H1 (cell line): ENCODE measurements around the gene HMMR. TPM values are rescaled to one million over a fixed set of nuclear protein-coding genes. Genes with fewer than 3 reads are reported as not detected.
A peak's percentile ranks its signal among the peaks of the same experiment; 100 is the strongest.

ENCODE experiments used
- BACH1 ChIP-seq: IDR thresholded peaks from 2 replicates; pipeline ENCODE4 v1.6.1; 2012; ENCODE audit warnings: low read length, improper control_type of control experiment
- CREB1 ChIP-seq: IDR thresholded peaks from 2 replicates; pipeline ENCODE4 v1.6.1; 2012; ENCODE audit warnings: inconsistent platforms
- FOSL1 ChIP-seq: IDR thresholded peaks from 2 replicates; pipeline ENCODE4 v1.6.1; 2011; ENCODE audit warnings: mild to moderate bottlenecking, low read depth, low read length, moderate library complexity; ENCODE audit not compliant: insufficient read depth
- HDAC6 ChIP-seq: IDR thresholded peaks from one replicate; pipeline ENCODE4 v1.7.1; 2012; ENCODE audit warnings: low read depth, mild to moderate bottlenecking, inconsistent platforms, low read length, moderate library complexity
- KDM1A ChIP-seq: fragments of 200-600, 300-600 bp; sonication (generic); IDR thresholded peaks from 2 replicates; pipeline ENCODE4 v1.7.1; 2016; ENCODE audit warnings: mild to moderate bottlenecking, low read length, borderline replicate concordance
- KDM5A ChIP-seq: fragments of 200-600 bp; IDR thresholded peaks from 2 replicates; pipeline ENCODE4 v1.7.1; 2012; ENCODE audit warnings: mild to moderate bottlenecking, low read length, inconsistent platforms, mixed read lengths
- MAFK ChIP-seq: IDR thresholded peaks from 2 replicates; pipeline ENCODE4 v1.6.1; 2012; ENCODE audit warnings: low read depth, mild to moderate bottlenecking, improper control_type of control experiment, low read length
- NRF1 ChIP-seq: IDR thresholded peaks from 2 replicates; pipeline ENCODE4 v1.6.1; 2011; ENCODE audit warnings: mild to moderate bottlenecking, low read depth, low read length, improper control_type of control experiment
- POLR2AphosphoS5 ChIP-seq: IDR thresholded peaks from 2 replicates; pipeline ENCODE4 v1.6.1; 2011; ENCODE audit warnings: low read depth, low read length
- RAD21 ChIP-seq, 2 experiments: IDR thresholded peaks in 1 of 2; conservative IDR thresholded peaks in 1 of 2; 2 replicates each; pipeline ENCODE4 v1.6.1; 2011; ENCODE audit warnings: low read depth in 2 of 2, low read length in 2 of 2, improper control_type of control experiment in 1 of 2, inconsistent platforms in 1 of 2, mild to moderate bottlenecking in 1 of 2, moderate library complexity in 1 of 2
- RBBP5 ChIP-seq: IDR thresholded peaks from 2 replicates; pipeline ENCODE4 v1.7.1; 2012; ENCODE audit warnings: low read depth, mild to moderate bottlenecking, inconsistent platforms, low read length, moderate library complexity, borderline replicate concordance
- RXRA ChIP-seq: IDR thresholded peaks from 2 replicates; pipeline ENCODE4 v1.6.1; 2011; ENCODE audit warnings: low read depth, mild to moderate bottlenecking, low read length, moderate library complexity; ENCODE audit not compliant: insufficient read depth
- SIRT6 ChIP-seq: IDR thresholded peaks from one replicate; pipeline ENCODE4 v1.7.1; 2012; ENCODE audit warnings: low read length, inconsistent platforms
- SP1 ChIP-seq: IDR thresholded peaks from 2 replicates; pipeline ENCODE4 v1.6.1; 2011; ENCODE audit warnings: low read depth, low read length
- SRF ChIP-seq: IDR thresholded peaks from 2 replicates; pipeline ENCODE4 v1.6.1; 2011; ENCODE audit warnings: mild to moderate bottlenecking, low read depth, low read length, moderate library complexity
- SUZ12 ChIP-seq: fragments of 200-600 bp; sonication (generic); IDR thresholded peaks from 2 replicates; pipeline ENCODE4 v1.6.1; 2012; ENCODE audit warnings: mild to moderate bottlenecking, inconsistent platforms, low read length, moderate library complexity, mixed read lengths
- TEAD4 ChIP-seq: IDR thresholded peaks from 2 replicates; pipeline ENCODE4 v1.6.1; 2012; ENCODE audit warnings: low read depth, low read length, inconsistent platforms, mixed read lengths
- polyA plus RNA-seq, 7 experiments: library from polyadenylated mRNA; depleted of rRNA in 3 of 7; stranded (reverse) in 5 of 7; unstranded in 2 of 7; fragments of >200 nt in 5 of 7; fragments of 200-250 nt in 2 of 7; gene quantifications; 1 replicate in 5 of 7; 2 replicates in 1 of 7; 4 replicates in 1 of 7; pipeline versions ENCODE4 v1.2.1 to v1.2.3, GENCODE V29; 2011 to 2013; ENCODE audit warnings: missing spikeins in 2 of 7, mixed read lengths in 2 of 7
- total RNA-seq: library from RNA; stranded (reverse); fragmentation: NEBNext Ultra II Directional; extraction: Animal tissue kit (Norgen Biotek cat#: 25700); gene quantifications from 2 replicates; pipeline ENCODE4 v1.2.1, GENCODE V29; 2021
- TF ChIP-seq, protein P1 (sequence below): IDR thresholded peaks from 2 replicates; pipeline ENCODE4 v1.6.1; 2012; ENCODE audit warnings: low read length, inconsistent platforms
- TF ChIP-seq, protein P2 (sequence below): IDR thresholded peaks from 2 replicates; pipeline ENCODE4 v1.6.1; 2011; ENCODE audit warnings: low read depth, mild to moderate bottlenecking, low read length; ENCODE audit not compliant: insufficient read depth

The HMMR gene
- total and polyA plus RNA-seq, 2 of the 8 experiments (the other 6 are each of a cell fraction or from before 2014, with no cell fraction given) = 17.5 to 77.3 TPM

DNA sequence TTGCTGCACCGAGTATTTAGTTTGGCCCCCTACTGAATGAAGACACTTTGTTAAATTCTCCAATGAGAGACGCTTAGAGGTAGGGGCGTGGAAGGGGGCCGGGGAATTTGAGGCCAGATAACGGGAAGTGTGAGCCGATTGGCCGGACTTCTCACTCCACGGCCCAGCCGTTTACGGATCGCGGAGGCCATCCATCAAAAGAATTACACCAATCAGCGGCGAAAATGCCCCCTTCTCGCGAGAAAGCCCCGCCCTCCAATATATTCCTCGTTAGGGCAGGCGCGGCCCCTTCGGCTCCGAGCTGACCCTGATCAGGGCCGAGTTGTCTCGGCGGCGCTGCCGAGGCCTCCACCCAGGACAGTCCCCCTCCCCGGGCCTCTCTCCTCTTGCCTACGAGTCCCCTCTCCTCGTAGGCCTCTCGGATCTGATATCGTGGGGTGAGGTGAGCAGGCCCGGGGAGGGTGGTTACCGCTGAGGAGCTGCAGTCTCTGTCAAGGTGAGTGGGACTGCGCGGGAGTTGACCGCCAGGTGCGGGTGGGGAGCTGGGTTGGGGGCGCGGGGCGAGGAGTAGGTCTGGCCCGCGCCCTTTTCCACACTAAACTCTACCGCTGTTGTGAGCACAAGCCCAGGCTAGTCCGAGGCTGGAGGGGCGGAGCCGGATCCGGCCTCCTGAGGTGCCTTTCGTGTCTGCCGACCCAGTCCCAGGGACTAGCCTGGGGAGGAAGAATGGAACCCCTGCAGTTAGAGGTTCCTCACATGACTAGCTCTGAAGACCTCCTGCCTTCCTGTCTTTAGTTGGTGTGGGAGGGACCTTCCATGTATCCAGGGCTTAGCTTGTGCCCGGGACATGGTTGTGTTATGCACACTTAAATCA is 22.9 kb upstream of the HMMR start, which contains the start of gene CCNG1 (continued):
- TF ChIP-seq RXRA (no peak), MAFK (no peak), KDM5A (no peak), KDM1A (no peak), TEAD4 (0 out of 2 replicates have a peak, but pooled peaks have one; percentile 3), BACH1 (peak; percentile 52; the same call in 1 of the 2 replicates), SUZ12 (no peak), SRF (no peak), POLR2AphosphoS5 (peak; percentile 94), SIRT6 (no peak), NRF1 (no peak), RAD21 (IDR thresholded peaks at IDR 0.05 in 1 of 2, conservative IDR thresholded peaks at IDR 0.05 in 1 of 2; ENCODE audit: low read depth in 2 of 2, low read length in 2 of 2) (no peak), RBBP5 (peak; percentile 87; the same call in 1 of the 2 replicates), HDAC6 (no peak), CREB1 (peak; percentile 36; the same call in 1 of the 2 replicates), FOSL1 (no peak), SP1 (peak; percentile 95)
- TF ChIP-seq, protein P1, sequence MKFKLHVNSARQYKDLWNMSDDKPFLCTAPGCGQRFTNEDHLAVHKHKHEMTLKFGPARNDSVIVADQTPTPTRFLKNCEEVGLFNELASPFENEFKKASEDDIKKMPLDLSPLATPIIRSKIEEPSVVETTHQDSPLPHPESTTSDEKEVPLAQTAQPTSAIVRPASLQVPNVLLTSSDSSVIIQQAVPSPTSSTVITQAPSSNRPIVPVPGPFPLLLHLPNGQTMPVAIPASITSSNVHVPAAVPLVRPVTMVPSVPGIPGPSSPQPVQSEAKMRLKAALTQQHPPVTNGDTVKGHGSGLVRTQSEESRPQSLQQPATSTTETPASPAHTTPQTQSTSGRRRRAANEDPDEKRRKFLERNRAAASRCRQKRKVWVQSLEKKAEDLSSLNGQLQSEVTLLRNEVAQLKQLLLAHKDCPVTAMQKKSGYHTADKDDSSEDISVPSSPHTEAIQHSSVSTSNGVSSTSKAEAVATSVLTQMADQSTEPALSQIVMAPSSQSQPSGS = 0 out of 2 replicates have a peak, but pooled peaks have one; percentile 55
- TF ChIP-seq, protein P2, sequence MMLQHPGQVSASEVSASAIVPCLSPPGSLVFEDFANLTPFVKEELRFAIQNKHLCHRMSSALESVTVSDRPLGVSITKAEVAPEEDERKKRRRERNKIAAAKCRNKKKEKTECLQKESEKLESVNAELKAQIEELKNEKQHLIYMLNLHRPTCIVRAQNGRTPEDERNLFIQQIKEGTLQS = no peak
